HG02885 (cell line): Measurements from ENCODE around the gene PCBP3.

ENCODE experiments used
- ATAC-seq: cut with Tn5 transposase; IDR thresholded peaks from one replicate; pipeline ENCODE4 v1.9.1; 2021; ENCODE audit warnings: mild to moderate bottlenecking; ENCODE audit not compliant: unreplicated experiment, poor library complexity

Gene PCBP3

GRCh38 chr21:45991606-45992300 is 348.2 kb downstream of the PCBP3 start:
- ATAC-seq: no peak
